DMS53 (cell line): ENCODE data around the gene ZBTB7C.
"Not testable (repeated sequence)": the region's sequence is repeated elsewhere in the genome, so short reads cannot be mapped to it uniquely, and the experiment has no call there.

Experiments
- DNase-seq: peaks from one replicate; lab custom pipeline; 2025; lab: John Stamatoyannopoulos, UW

ZBTB7C gene

DNA sequence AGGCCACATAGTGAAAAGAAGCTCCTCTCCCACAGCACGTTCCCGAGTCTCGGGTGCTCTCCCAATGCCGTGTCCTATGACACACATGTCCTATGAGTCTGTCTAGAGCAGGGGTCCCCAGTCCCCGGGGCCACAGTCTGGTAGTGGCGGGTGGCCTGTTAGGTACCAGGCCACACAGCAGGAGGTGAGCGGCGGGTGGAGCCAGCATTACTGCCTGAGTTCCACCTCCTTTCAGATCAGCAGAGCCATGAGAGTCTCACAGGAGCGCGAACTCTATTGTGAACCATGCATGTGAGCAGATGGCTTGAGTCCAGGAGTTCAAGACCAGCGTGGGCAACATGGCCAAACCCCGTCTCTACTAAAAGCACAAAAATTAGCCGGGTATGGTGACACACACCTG, 112.6 kb downstream of the ZBTB7C start:
- DNase-seq = peak; percentile 55

- DNase-seq = peak; percentile 78
Measured at GRCh38 chr18:48295586-48296311, 113.4 kb downstream of the ZBTB7C start.

GRCh38 chr18:48294899-48295585, 114.1 kb downstream of the ZBTB7C start:
- no peak for DNase-seq

DNA sequence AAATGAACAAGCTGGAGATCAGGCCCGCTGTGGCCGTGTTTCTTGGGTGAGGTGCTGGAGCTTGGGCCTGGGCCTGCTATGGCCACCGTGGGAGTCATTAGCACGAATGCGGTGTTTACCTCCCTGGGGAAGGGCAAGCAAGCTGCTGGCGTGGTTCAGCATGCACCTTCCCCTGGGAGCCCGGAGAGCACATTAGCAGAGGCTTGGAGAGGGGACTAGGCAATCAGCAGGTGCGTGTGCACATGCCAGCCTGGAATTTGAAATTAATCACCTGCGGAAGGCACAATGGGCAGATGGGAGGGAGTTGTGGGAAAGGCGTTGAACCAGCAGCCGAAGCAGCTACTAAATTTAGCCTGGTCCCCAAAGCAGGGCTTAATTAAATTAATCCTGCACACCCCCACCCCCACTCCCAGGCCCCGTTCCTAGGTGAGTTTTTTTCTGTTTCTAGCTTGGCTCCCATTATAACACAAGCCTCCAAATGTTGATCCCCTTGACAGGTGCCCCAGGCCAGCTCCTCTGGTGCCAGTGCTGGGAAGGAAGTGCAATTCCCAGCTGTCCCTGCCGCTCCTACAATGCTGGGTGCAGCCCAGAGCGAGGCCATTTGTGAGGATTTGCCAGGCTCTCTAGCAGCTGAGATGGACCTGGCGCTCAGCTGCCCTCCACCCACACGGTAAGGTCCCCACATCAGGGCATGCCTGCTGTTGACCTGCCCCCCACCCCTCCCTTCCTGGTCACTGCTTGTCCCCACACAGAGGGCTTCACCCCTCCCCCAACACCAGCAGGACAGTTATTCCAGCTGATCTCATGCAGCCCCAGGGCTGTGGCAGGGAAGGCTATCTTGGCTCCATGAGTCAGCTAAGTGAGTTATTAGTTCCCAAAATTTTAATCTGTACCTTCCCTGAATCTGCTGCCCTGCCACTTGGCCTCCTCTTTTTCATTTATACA, 115.0 kb downstream of the ZBTB7C start:
- DNase-seq = peak; percentile 73

- DNase-seq = no peak
Measured at GRCh38 chr18:48292782-48293424, 116.3 kb downstream of the ZBTB7C start.

DNA sequence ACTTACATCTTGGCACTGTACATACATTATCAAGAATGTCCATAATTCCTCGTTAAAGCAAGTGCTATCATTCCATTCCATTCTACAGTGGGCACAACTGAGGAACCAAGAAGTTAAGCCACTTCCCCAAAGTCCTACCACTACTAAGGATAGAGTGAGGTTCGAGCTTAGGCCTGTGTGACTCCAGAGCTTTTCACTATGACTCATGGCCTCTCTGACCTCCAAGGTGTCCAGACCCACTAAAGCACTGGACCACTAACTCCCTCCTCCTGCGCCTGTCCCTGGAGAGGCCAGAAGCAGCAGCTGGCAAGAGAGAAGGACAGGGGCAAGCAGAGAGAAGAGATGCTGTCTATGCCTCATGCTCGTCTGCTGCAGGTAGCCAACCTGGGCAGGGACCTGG, 117.0 kb downstream of the ZBTB7C start:
- DNase-seq = no peak

DNA sequence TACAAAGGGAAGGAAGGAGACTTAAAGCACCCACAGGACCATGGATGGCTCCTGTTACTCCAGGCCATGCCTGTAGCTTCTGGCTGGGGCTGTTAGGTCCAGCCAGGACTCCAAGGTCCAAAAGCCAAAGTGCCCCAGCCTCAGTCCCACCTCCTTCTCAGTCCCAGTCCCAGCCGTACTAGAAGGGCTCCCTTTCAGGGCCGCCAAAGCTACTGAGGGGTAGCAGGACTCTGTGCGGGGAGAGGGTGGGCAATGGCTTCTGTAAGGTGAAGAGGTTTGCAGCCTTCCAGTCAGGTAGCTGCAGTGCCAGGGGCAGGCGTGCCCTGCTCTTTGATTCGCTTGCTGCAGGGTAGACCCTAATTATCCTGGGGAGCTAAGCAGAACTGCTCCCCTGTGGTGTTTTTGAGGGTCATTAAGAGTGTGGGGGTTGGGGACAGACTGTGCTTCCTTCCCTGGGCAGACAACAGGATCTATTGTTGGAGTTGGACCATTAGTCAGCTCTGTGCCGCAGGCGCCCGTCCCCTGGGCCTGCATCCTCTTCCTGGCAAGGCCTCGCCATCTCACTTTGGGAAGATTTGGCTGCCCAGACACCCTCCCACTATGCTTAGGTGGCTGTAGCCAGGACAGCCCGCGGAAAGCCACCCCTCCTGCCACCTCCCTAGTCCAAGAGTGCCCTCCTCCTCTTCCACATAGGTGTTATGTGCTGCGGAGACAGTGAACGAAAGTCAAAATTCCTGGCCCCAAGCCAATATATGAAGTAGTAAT, 118.8 kb downstream of the ZBTB7C start:
- DNase-seq = no peak

GRCh38 chr18:48284743-48285142, 124.4 kb downstream of the ZBTB7C start:
- DNase-seq = no peak

GRCh38 chr18:48284011-48284410, 125.2 kb downstream of the ZBTB7C start:
- not testable (repeated sequence) for DNase-seq

DNA sequence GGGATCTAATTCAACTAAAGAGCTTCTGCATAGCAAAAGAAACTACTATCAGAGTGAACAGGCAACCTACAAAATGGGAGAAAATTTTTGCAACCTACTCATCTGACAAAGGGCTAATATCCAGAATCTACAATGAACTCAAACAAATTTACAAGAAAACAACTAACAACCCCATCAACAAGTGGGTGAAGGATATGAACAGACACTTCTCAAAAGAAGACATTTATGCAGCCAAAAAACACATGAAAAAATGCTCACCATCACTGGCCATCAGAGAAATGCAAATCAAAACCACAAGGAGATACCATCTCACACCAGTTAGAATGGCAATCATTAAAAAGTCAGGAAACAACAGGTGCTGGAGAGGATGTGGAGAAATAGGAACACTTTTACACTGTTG, 127.7 kb downstream of the ZBTB7C start:
- DNase-seq = not testable (repeated sequence)

- no peak for DNase-seq
Measured at GRCh38 chr18:48279312-48279711, 129.9 kb downstream of the ZBTB7C start.

DNA sequence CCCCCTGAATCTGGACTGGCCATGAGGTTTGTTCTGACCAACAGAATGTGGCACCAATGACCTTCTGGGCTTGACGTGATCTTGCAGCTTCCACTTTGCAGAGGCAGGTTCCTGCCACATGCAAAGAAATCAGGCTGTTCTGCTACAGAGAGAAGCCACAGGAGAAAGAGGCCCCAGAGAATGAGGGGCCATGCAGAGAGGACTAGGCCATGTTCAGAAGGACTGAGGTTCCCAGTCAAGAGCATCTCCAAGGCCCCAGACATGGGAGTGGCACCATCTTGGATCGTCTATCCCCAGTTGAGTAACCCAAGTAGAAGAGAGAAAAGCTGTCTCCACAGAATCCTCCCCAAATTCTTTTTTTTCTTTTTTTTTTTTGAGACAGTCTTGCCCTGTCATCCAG, 131.1 kb downstream of the ZBTB7C start:
- DNase-seq = no peak

DNA sequence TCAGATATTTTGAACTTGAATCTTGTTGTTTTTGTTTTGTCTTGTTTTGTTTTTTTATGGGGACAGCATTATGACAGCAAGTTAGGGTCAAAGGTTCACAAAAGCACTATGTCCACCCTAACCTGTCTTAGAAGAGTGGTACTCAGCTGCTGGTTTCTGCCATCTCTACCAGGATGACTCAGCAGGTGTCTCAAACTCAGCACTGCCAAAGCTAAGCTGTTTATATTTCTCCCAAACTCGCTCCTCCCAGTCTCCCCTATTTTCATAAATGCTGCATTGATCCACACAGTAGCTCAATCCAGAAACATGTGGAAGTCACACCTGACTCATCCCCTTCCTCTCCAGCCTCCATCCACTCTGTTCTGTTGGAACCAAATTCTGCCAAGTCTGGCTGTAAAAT, 134.9 kb downstream of the ZBTB7C start:
- peak; percentile 93 for DNase-seq

DNA sequence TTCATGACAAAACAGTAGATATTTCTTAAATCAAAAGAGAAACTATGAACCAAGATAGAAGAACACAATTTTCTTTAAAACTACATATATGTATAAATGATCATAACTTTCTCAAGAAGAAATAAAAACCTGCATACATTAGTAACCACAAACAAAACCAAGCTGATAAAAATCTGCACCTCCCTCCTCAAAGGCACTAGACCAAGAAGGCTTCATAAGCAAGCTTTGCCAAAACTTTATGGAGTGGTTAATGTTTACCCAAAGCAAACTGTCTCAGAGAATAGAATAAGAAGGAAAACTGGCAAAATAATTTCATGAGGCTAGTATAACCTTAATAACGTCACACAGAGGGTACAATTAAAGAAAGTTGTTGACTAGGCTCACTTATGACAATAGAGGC, 138.3 kb downstream of the ZBTB7C start:
- peak; percentile 62 for DNase-seq

DNA sequence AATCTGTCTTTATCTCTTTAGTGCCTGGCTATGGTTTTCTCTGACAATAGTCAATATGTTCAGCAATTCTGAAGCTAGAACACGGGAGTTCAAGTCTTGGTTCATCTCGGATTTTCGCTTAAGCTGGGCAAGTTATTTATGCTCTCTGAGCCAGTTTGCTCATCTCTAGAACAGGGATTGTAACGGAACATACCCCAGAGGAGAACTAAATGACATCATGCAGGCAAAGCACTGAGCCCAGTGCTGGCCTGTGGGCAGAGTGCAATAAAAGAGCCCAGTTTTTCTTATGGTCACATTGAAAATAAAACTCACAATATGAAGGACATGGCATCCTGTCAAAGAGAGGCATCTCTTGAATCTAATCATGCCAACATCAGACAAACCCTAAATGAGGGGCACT, 143.9 kb downstream of the ZBTB7C start:
- no peak for DNase-seq

DNA sequence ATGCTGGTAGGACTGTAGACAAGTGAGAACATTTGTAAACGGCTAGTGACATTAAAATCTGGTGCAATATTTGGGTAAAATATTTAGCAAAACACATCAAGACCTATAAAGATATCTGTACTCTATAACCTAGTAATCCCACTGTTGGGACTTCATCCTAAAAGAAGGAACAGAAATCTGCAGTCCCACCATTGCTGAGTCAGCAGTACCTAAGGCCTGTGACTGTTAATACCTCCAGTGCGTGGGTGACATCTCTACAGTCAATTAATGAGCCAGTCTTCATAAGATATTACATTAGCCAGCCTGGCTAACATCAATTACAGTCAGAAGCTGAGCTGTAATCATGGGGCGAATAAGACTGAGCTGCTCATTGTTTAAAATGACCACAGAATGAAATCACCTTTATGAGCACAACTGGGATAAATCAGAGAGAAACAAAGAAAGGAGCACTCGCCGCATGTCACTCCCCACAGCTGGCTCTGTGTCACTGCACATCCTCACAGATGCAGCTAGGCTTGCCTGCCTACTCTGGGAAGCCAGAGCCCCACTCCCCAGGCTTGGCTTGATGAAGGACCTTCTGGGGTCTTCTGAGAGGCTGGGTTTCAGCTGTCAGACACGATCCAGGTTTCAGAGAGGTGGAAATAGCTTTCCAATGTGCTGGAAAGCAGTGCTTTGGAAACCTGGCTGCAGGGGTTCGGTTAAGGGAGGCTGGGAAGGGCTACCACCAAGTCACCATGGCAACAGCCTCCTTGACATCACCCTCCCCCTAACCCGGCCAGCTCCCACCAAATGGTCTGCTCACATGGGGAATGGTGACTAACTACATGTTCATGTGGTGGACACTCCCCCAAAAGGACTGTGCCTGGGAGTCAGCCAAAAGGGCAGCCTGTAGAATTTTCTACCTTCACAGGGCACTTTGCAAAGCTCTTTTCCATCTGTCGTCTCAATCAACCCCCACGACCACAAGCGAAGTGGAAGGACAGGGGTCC, 145.0 kb downstream of the ZBTB7C start:
- DNase-seq = no peak

DNA sequence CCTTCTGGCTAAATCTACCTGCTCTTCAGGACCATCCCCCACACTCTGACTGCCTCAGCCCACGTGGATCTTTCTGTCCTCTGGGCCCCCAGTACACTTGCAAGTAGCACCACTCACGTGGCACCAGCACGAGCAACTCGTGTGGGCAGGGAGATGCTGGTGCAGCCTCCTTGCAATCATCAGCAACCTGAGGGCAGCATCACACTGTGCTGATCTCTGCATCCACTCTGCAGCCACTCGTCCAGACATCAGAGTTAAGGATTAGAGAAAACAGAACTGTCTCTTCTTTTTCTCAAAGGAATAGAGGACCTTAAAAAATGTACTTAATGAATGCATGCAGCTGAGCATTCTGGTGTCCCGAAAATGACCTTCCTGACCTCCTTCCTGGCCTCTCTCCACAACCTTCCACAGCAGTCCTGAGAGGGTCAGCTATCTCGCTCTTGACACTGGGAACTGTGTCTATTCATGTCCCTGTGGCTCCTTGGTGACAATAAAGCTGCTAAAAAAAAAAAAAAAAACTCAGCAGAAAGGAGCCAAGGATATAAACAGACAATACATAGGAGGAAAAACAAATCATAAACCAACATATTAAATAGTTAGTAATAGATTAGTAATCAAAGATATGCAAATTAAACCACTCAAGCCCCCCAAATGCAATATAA, 145.9 kb downstream of the ZBTB7C start:
- DNase-seq = no peak

GRCh38 chr18:48260237-48260636, 148.9 kb downstream of the ZBTB7C start:
- no peak for DNase-seq

DNA sequence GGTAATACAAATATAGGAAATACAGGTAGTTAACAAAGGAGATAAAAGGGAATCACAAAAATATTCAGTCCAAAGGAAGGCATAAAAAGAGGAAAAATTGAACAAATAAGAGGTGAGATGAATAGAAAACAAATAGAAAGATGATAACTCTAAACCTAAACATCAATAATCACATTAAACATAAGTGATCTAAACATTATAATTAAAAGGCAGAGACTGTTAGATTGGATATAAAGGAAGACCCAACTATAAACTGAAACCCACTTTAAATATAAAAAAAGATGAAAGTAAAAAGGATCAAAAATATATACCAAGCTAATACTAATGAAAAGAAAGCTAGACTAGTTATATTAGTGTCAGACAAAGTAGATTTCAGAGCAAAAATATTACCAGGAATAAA, 152.3 kb downstream of the ZBTB7C start:
- no peak for DNase-seq
